Adrenal gland (tissue), 12 donors: ENCODE results near the gene ABCA1. TPM values are rescaled to one million over a fixed set of nuclear protein-coding genes. Genes with fewer than 3 reads are reported as not detected.

ENCODE experiments used
- DNase-seq, 7 donors: peaks; one replicate each; pipeline ENCODE4 v3.0.0-alpha.2; 2019 to 2020
- H3K27ac ChIP-seq, 5 donors: fragments of 200-600 bp; sonication (generic) in 4 of 5; 1 replicate in 3 of 5; 2 replicates in 2 of 5; pipeline versions ENCODE4 v1.5.1 to v1.8.0; 2016 to 2020; ENCODE audit warnings: mild to moderate bottlenecking in 1 of 5
- H3K27me3 ChIP-seq: fragments of 200-600 bp; 2 replicates; pipeline ENCODE4 v1.8.0; 2021
- H3K36me3 ChIP-seq, 2 donors: fragments of 200-600 bp; replicated peaks in 1 of 2; 1 replicate in 1 of 2; 2 replicates in 1 of 2; pipeline versions ENCODE4 v1.5.1 to v1.8.0; 2018 to 2022
- H3K4me1 ChIP-seq, 2 donors: fragments of 200-600 bp; replicated peaks in 1 of 2; 1 replicate in 1 of 2; 2 replicates in 1 of 2; pipeline versions ENCODE4 v1.5.1 to v1.8.0; 2018 to 2021
- H3K4me3 ChIP-seq, 4 donors: fragments of 200-600 bp; sonication (generic) in 3 of 4; one replicate each; pipeline ENCODE4 v1.5.1; 2016 to 2018
- H3K9me3 ChIP-seq, 3 donors: fragments of 200-600 bp; sonication (generic) in 1 of 3; replicated peaks in 1 of 3; 1 replicate in 2 of 3; 2 replicates in 1 of 3; pipeline versions ENCODE4 v1.5.1 to v1.8.0; 2016 to 2021
- CTCF ChIP-seq, 6 experiments: fragments of 450-650 bp in 4 of 6; fragments of 200-600 bp in 2 of 6; sonication (generic) in 1 of 6; IDR thresholded peaks; 1 replicate in 5 of 6; 2 replicates in 1 of 6; pipeline versions ENCODE4 v1.5.1 to v1.8.0; 2016 to 2021; ENCODE audit warnings: antibody characterized with exemption in 6 of 6, mild to moderate bottlenecking in 2 of 6, moderate library complexity in 1 of 6
- POLR2A ChIP-seq, 2 donors: fragments of 450-650 bp; IDR thresholded peaks; one replicate each; pipeline ENCODE4 v1.6.1; 2017; ENCODE audit warnings: antibody characterized with exemption in 2 of 2, mild to moderate bottlenecking in 2 of 2, moderate library complexity in 1 of 2
- WGBS, 4 donors: extraction: QIAGEN DNeasy Blood & Tissue Kit in 2 of 4; methylation state at CpG; one replicate each; pipeline versions ENCODE4 v1.1.5 to v1.1.7; 2013 to 2017; 5-methylcytosine and 5-hydroxymethylcytosine counted together
- intact Hi-C, 2 donors: fragments of 100-400 bp; cut with DNase I; formaldehyde crosslinking; loops; one replicate each; pipeline versions ENCODE4 v1.14.1 to v1.15.0; 2022 to 2023
- polyA plus RNA-seq, 3 donors: library from polyadenylated mRNA; stranded (reverse); fragments of 200-250 nt in 2 of 3; fragments of 350-450 nt in 1 of 3; fragmentation: Illumina TruSeq in 1 of 3; extraction: RNeasy Lipid Tissue Mini Kit (QIAGEN cat#74804) in 1 of 3; gene quantifications; one replicate each; pipeline ENCODE4 v1.2.3, GENCODE V29; 2013 to 2014
- total RNA-seq, 9 donors: library from RNA; depleted of rRNA in 4 of 9; stranded (reverse); fragments of >200 nt in 4 of 9; fragments of 120-200 nt in 1 of 9; fragmentation: NEBNext Ultra II Directional in 1 of 9; extraction: Animal tissue kit (Norgen Biotek cat#: 25700) in 1 of 9; gene quantifications; one replicate each; pipeline versions ENCODE4 v1.1.0 to v1.2.4, GENCODE V29; 2013 to 2023
- donor health status: healthy with polysubstance abuse.
- donor health status: Bipolar disorder and iron deficiency.
- donor health status: DM: yes; HTN: yes; CAD: no.
- donor health status: DM: no; HTN: no; CAD: no.
- donor health status: DM: no; HTN: no; CAD: no.
- donor health status: DM: yes; HTN: yes; CAD: no.

ABCA1 gene
- total and polyA plus RNA-seq, 12 donors, result 26.8 to 446 (median 134) TPM

GRCh38 chr9:104868303-104868686 is 59.7 kb downstream of the ABCA1 start:
- DNase-seq, result peak in 3 of 7 donors; percentile 46 to 54 (median 54)
- WGBS, 4 donors, result 30 to 41% (median 36%) methylated on average over 8 of the region's 8 CpGs
- intact Hi-C loops, result loop anchor here in 1 of 2 donors (10.0 kb wide), 2 partner anchors 47 to 287 kb away; no protein-coding TSS in a partner anchor
- Histone ChIP-seq H3K4me3 (no peak overlapping the region), H3K9me3 (no peaks in the 10 kb centered on the region), H3K27me3 (no peaks in the 10 kb centered on the region), H3K36me3 (peaks cover 0 to 49% of the 10 kb centered on the region in 2 donors), H3K4me1 (peaks cover 87 to 88% of the 10 kb centered on the region in 2 donors), H3K27ac (peak overlapping the region; percentile 80 to 93 (median 85))
- TF ChIP-seq CTCF (IDR thresholded peaks at IDR 0.05) (no peak), POLR2A (IDR thresholded peaks at IDR 0.05) (no peak)

- peaks cover 72 to 77% of the 10 kb centered on the region in 2 donors for H3K4me1 ChIP-seq
- H3K4me3 ChIP-seq, result no peak overlapping the region
- H3K36me3 ChIP-seq, result peaks cover 0 to 54% of the 10 kb centered on the region in 2 donors
- DNase-seq, result peak in 2 of 7 donors; percentile 32 to 46
- no peaks in the 10 kb centered on the region for H3K27me3 ChIP-seq
- H3K9me3 ChIP-seq, result no peaks in the 10 kb centered on the region
- peak overlapping the region in 3 of 5 donors; percentile 4 to 93 (median 47) for H3K27ac ChIP-seq
- intact Hi-C loops, result loop anchor here in 1 of 2 donors (10.0 kb wide), 2 partner anchors 49 to 289 kb away; no protein-coding TSS in a partner anchor
- 91 to 100% (median 98%) methylated on average over 1 of the region's 1 CpG for WGBS, 4 donors
- TF ChIP-seq POLR2A (IDR thresholded peaks at IDR 0.05) (no peak), CTCF (IDR thresholded peaks at IDR 0.05) (no peak)
Measured at GRCh38 chr9:104866191-104866590, 61.8 kb downstream of the ABCA1 start.

- 58 to 80% (median 62%) methylated on average over 1 to 5 of the region's 5 CpGs for WGBS, 4 donors
- Histone ChIP-seq H3K27me3 (no peaks in the 10 kb centered on the region), H3K36me3 (peaks cover 0 to 55% of the 10 kb centered on the region in 2 donors), H3K4me3 (no peak overlapping the region), H3K27ac (peak overlapping the region in 4 of 5 donors; percentile 26 to 93 (median 64)), H3K9me3 (no peaks in the 10 kb centered on the region), H3K4me1 (peaks cover 68 to 78% of the 10 kb centered on the region in 2 donors)
- TF ChIP-seq POLR2A (IDR thresholded peaks at IDR 0.05), result no peak
- no peak for TF ChIP-seq CTCF (IDR thresholded peaks at IDR 0.05)
- DNase-seq, result peak in 1 of 7 donors; percentile 9
- intact Hi-C loops, result loop anchor here in 1 of 2 donors (10.0 kb wide), 2 partner anchors 50 to 290 kb away; no protein-coding TSS in a partner anchor
Measured at GRCh38 chr9:104864675-104865104, 63.3 kb downstream of the ABCA1 start.

GRCh38 chr9:104863180-104863883 is 64.6 kb downstream of the ABCA1 start:
- TF ChIP-seq CTCF (IDR thresholded peaks at IDR 0.05), result peak; percentile 52 to 81 (median 76)
- TF ChIP-seq POLR2A (IDR thresholded peaks at IDR 0.05), result no peak
- Histone ChIP-seq H3K36me3 (peaks cover 0 to 60% of the 10 kb centered on the region in 2 donors), H3K4me1 (peaks cover 63 to 75% of the 10 kb centered on the region in 2 donors), H3K9me3 (no peaks in the 10 kb centered on the region), H3K27me3 (no peaks in the 10 kb centered on the region), H3K27ac (peak overlapping the region; percentile 8 to 93 (median 47)), H3K4me3 (no peak overlapping the region)
- intact Hi-C loops, result loop anchor here in 1 of 2 donors (10.0 kb wide), 2 partner anchors 51 to 291 kb away; no protein-coding TSS in a partner anchor
- peak; percentile 50 to 84 (median 63) for DNase-seq
- 16 to 21% (median 19%) methylated on average over 4 of the region's 4 CpGs for WGBS, 4 donors
